Ovary (tissue), 9 donors: Measurements from ENCODE around the gene DLEU7. TPM values are rescaled to one million over a fixed set of nuclear protein-coding genes. Genes with fewer than 3 reads are reported as not detected.

Source experiments
- DNase-seq, 5 donors: peaks; one replicate each; pipeline ENCODE4 v3.0.0-alpha.2; 2019 to 2020
- H3K27ac ChIP-seq, 2 donors: fragments of 200-600 bp; one replicate each; pipeline versions ENCODE4 v1.5.1 to v1.8.0; 2019 to 2022
- H3K27me3 ChIP-seq: fragments of 200-600 bp; one replicate; pipeline ENCODE4 v1.8.0; 2022
- H3K36me3 ChIP-seq: fragments of 200-600 bp; sonication (generic); one replicate; pipeline ENCODE4 v1.5.1; 2019
- H3K4me1 ChIP-seq: one replicate; pipeline ENCODE4 v1.8.1; 2013; ENCODE audit warnings: mild to moderate bottlenecking, moderate library complexity; ENCODE audit not compliant: insufficient read depth
- H3K4me3 ChIP-seq: fragments of 200-600 bp; sonication (generic); one replicate; pipeline ENCODE4 v1.5.1; 2017
- H3K9me3 ChIP-seq, 2 donors: fragments of 200-600 bp in 1 of 2; sonication (generic) in 1 of 2; one replicate each; pipeline versions ENCODE4 v1.5.1 to v1.8.1; 2013 to 2019; ENCODE audit warnings: mild to moderate bottlenecking in 1 of 2, moderate library complexity in 1 of 2
- CTCF ChIP-seq, 3 donors: fragments of 450-650 bp in 2 of 3; fragments of 200-600 bp in 1 of 3; IDR thresholded peaks; one replicate each; pipeline versions ENCODE4 v1.5.1 to v1.8.0; 2016 to 2022; ENCODE audit warnings: antibody characterized with exemption in 3 of 3, mild to moderate bottlenecking in 1 of 3
- EP300 ChIP-seq: sonication (generic); formaldehyde crosslinking; IDR thresholded peaks from one replicate; pipeline ENCODE4 v1.6.1; 2017; ENCODE audit warnings: antibody characterized with exemption
- POLR2A ChIP-seq: fragments of 450-650 bp; IDR thresholded peaks from one replicate; pipeline ENCODE4 v1.6.1; 2017; ENCODE audit warnings: antibody characterized with exemption, mild to moderate bottlenecking, moderate library complexity
- WGBS, 3 donors: extraction: QIAGEN DNeasy Blood & Tissue Kit in 1 of 3; methylation state at CpG; one replicate each; pipeline versions ENCODE4 v1.1.5 to v1.1.7; 2013 to 2017; 5-methylcytosine and 5-hydroxymethylcytosine counted together
- intact Hi-C, 4 donors: fragments of 100-400 bp; cut with DNase I; formaldehyde crosslinking; loops; one replicate each; pipeline versions ENCODE4 v1.11.0 to v1.15.1; 2022 to 2023
- polyA plus RNA-seq, 2 donors: library from polyadenylated mRNA; stranded (reverse); fragments of 200-250 nt in 1 of 2; fragments of 350-450 nt in 1 of 2; fragmentation: Illumina TruSeq in 1 of 2; extraction: RNeasy Lipid Tissue Mini Kit (QIAGEN cat#74804) in 1 of 2; gene quantifications; one replicate each; pipeline ENCODE4 v1.2.3, GENCODE V29; 2013 to 2014
- total RNA-seq, 7 donors: library from RNA; depleted of rRNA in 2 of 7; stranded (reverse); fragments of >200 nt in 2 of 7; fragmentation: NEBNext Ultra II Directional in 3 of 7; extraction: Animal tissue kit (Norgen Biotek cat#: 25700) in 3 of 7; gene quantifications; one replicate each; pipeline versions ENCODE4 v1.1.0 to v1.2.4, GENCODE V29; 2016 to 2023
- donor health status: DM: no; HTN: no; CAD: no; lungs with moderate emphysema.
- donor health status: DM: no; HTN: no; CAD: no.
- donor health status: Bipolar disorder and iron deficiency.
- donor health status: DM: yes; HTN: yes; CAD: no.
- donor health status: DM: no; HTN: no; CAD: no.
- donor health status: DM: yes; HTN: yes; CAD: no.

The DLEU7 gene
- total and polyA plus RNA-seq, 9 donors = 0.05 to 0.65 (median 0.24) TPM; not detected in 3

GRCh38 chr13:50793026-50793425 lies 50.5 kb downstream of the DLEU7 start:
- 59 to 96% (median 80%) methylated on average over 3 of the region's 3 CpGs for WGBS, 3 donors
- intact Hi-C loops = no loop called here
- no peaks in the 10 kb centered on the region for H3K4me1 ChIP-seq
- H3K4me3 ChIP-seq = no peak overlapping the region
- DNase-seq = no peak
- TF ChIP-seq EP300 = no peak
- TF ChIP-seq POLR2A = no peak
- TF ChIP-seq CTCF (IDR thresholded peaks at IDR 0.05) = no peak
- no peaks in the 10 kb centered on the region for H3K27me3 ChIP-seq
- no peaks in the 10 kb centered on the region for H3K36me3 ChIP-seq
- H3K9me3 ChIP-seq = no peaks in the 10 kb centered on the region
- H3K27ac ChIP-seq = no peak overlapping the region

GRCh38 chr13:50788551-50789210 lies 54.8 kb downstream of the DLEU7 start:
- Histone ChIP-seq H3K4me3 (no peak overlapping the region), H3K27ac (no peak overlapping the region), H3K36me3 (no peaks in the 10 kb centered on the region), H3K9me3 (no peaks in the 10 kb centered on the region), H3K4me1 (no peaks in the 10 kb centered on the region), H3K27me3 (no peaks in the 10 kb centered on the region)
- 68 to 70% (median 69%) methylated on average over 14 of the region's 14 CpGs for WGBS, 3 donors
- no peak for DNase-seq
- intact Hi-C loops = no loop called here
- TF ChIP-seq POLR2A (no peak), EP300 (no peak), CTCF (IDR thresholded peaks at IDR 0.05) (no peak)

GRCh38 chr13:50787316-50788195 lies 55.9 kb downstream of the DLEU7 start:
- TF ChIP-seq CTCF (IDR thresholded peaks at IDR 0.05) (no peak), EP300 (no peak), POLR2A (no peak)
- no peaks in the 10 kb centered on the region for H3K27me3 ChIP-seq
- no peak overlapping the region for H3K4me3 ChIP-seq
- intact Hi-C loops = no loop called here
- H3K27ac ChIP-seq = no peak overlapping the region
- H3K4me1 ChIP-seq = no peaks in the 10 kb centered on the region
- no peak for DNase-seq
- WGBS, 3 donors = 89 to 93% (median 92%) methylated on average over 8 of the region's 8 CpGs
- no peaks in the 10 kb centered on the region for H3K9me3 ChIP-seq
- no peaks in the 10 kb centered on the region for H3K36me3 ChIP-seq

- no peak overlapping the region for H3K27ac ChIP-seq
- no peaks in the 10 kb centered on the region for H3K4me1 ChIP-seq
- DNase-seq = no peak
- WGBS, 3 donors = 79 to 87% (median 84%) methylated on average over 6 of the region's 6 CpGs
- intact Hi-C loops = no loop called here
- H3K36me3 ChIP-seq = no peaks in the 10 kb centered on the region
- H3K27me3 ChIP-seq = no peaks in the 10 kb centered on the region
- TF ChIP-seq POLR2A (no peak), CTCF (IDR thresholded peaks at IDR 0.05) (no peak), EP300 (no peak)
- H3K4me3 ChIP-seq = no peak overlapping the region
- H3K9me3 ChIP-seq = no peaks in the 10 kb centered on the region
These were observed 59.7 kb downstream of the DLEU7 start for GRCh38 chr13:50783717-50784290.
